H1 (cell line): ENCODE results near the gene ADTRP. TPM values are rescaled to one million over a fixed set of nuclear protein-coding genes. Genes with fewer than 3 reads are reported as not detected.

Source experiments
- CTCF ChIA-PET: fragments of 300-600 bp; sonication (Branson Sonifier 250); formaldehyde crosslinking; loops from one replicate; lab custom pipeline; 2021; ENCODE audit not compliant: partially characterized antibody; lab: Charles Lee
- POLR2A ChIA-PET: fragments of 300-600 bp; sonication (Branson Sonifier 250); formaldehyde crosslinking; loops from one replicate; lab custom pipeline; 2021; ENCODE audit warnings: inconsistent platforms; ENCODE audit not compliant: partially characterized antibody; lab: Charles Lee
- DNase-seq, 2 experiments: peaks; one replicate each; pipeline versions ENCODE4 v3.0.0 to v3.0.0-alpha.2; 2010 to 2022; ENCODE audit warnings: low spot score in 2 of 2, low read depth in 1 of 2, mixed read lengths in 1 of 2
- FAIRE-seq: peaks from 2 replicates; lab custom pipeline; 2011; peaks lifted over from hg19 to GRCh38; lab: Jason Lieb, UNC
- H2AFZ ChIP-seq: 2 replicates; pipeline ENCODE4 v1.8.1; 2012; ENCODE audit warnings: low read length, inconsistent platforms
- H2AK5ac ChIP-seq: 2 replicates; pipeline ENCODE4 v1.6.1; 2013; ENCODE audit warnings: low read depth, low read length
- H2BK120ac ChIP-seq: replicated peaks from 2 replicates; pipeline ENCODE3; 2013; ENCODE audit warnings: low read depth, low read length, inconsistent platforms
- H2BK12ac ChIP-seq: 2 replicates; pipeline ENCODE4 v1.6.1; 2013; ENCODE audit warnings: low read depth, low read length
- H2BK15ac ChIP-seq: 2 replicates; pipeline ENCODE4 v1.6.1; 2013; ENCODE audit warnings: low read length
- H2BK20ac ChIP-seq: 2 replicates; pipeline ENCODE4 v1.6.1; 2013; ENCODE audit warnings: low read length
- H2BK5ac ChIP-seq: 2 replicates; pipeline ENCODE4 v1.6.1; 2013; ENCODE audit warnings: low read depth, low read length
- H3K14ac ChIP-seq: 2 replicates; pipeline ENCODE4 v1.6.1; 2013; ENCODE audit warnings: inconsistent platforms; ENCODE audit not compliant: insufficient read length
- H3K18ac ChIP-seq: 2 replicates; pipeline ENCODE4 v1.6.1; 2013; ENCODE audit warnings: low read length; ENCODE audit errors: extremely low read depth
- H3K23ac ChIP-seq: 2 replicates; pipeline ENCODE4 v1.6.1; 2013; ENCODE audit warnings: inconsistent platforms; ENCODE audit not compliant: insufficient read length
- H3K23me2 ChIP-seq: 2 replicates; pipeline ENCODE4 v1.6.1; 2013; ENCODE audit warnings: low read depth, low read length
- H3K27ac ChIP-seq: 2 replicates; pipeline ENCODE4 v1.6.1; 2011; ENCODE audit warnings: low read depth, low read length, inconsistent platforms
- H3K27me3 ChIP-seq, 4 experiments: replicated peaks in 1 of 4; 1 replicate in 1 of 4; 2 replicates in 3 of 4; pipeline versions ENCODE4 v1.6.1 to v1.8.1; 2011 to 2013; ENCODE audit warnings: low read length in 3 of 4, mild to moderate bottlenecking in 3 of 4, inconsistent platforms in 2 of 4, mixed read lengths in 2 of 4, moderate library complexity in 1 of 4; ENCODE audit not compliant: control insufficient read depth in 3 of 4, insufficient read depth in 3 of 4; ENCODE audit errors: extremely low read depth in 1 of 4
- H3K36me3 ChIP-seq, 4 experiments: 2 replicates each; pipeline versions ENCODE4 v1.6.1 to v1.8.1; 2011 to 2013; ENCODE audit warnings: mild to moderate bottlenecking in 4 of 4, low read length in 3 of 4, moderate library complexity in 2 of 4, control low read depth in 1 of 4, inconsistent platforms in 1 of 4; ENCODE audit not compliant: insufficient read depth in 4 of 4, control insufficient read depth in 2 of 4
- H3K4ac ChIP-seq: replicated peaks from 2 replicates; pipeline ENCODE3; 2013; ENCODE audit warnings: low read length, low read depth, mixed read lengths, inconsistent platforms; ENCODE audit not compliant: insufficient read length
- H3K4me1 ChIP-seq, 4 experiments: replicated peaks in 1 of 4; 1 replicate in 1 of 4; 2 replicates in 3 of 4; pipeline versions ENCODE4 v1.6.1 to v1.8.1; 2011 to 2013; ENCODE audit warnings: low read length in 3 of 4, inconsistent platforms in 2 of 4, mixed read lengths in 1 of 4; ENCODE audit not compliant: insufficient read depth in 4 of 4, control insufficient read depth in 3 of 4
- H3K4me2 ChIP-seq, 2 experiments: 2 replicates each; pipeline versions ENCODE4 v1.6.1 to v1.8.1; 2011 to 2013; ENCODE audit warnings: low read depth in 2 of 2, low read length in 2 of 2, control low read depth in 1 of 2, inconsistent platforms in 1 of 2, mild to moderate bottlenecking in 1 of 2; ENCODE audit not compliant: insufficient read depth in 1 of 2
- H3K4me3 ChIP-seq, 4 experiments: fragments of 200-600, 300-600 bp in 1 of 4; sonication (generic), shearing (Covaris generic), sonication (Bioruptor Twin) in 1 of 4; 2 replicates each; pipeline versions ENCODE4 v1.5.1 to v1.8.1; 2011 to 2016; ENCODE audit warnings: low read length in 4 of 4, low read depth in 3 of 4, control low read depth in 2 of 4, inconsistent platforms in 2 of 4, mild to moderate bottlenecking in 2 of 4, mixed read lengths in 1 of 4, moderate library complexity in 1 of 4; ENCODE audit not compliant: insufficient read depth in 2 of 4; ENCODE audit errors: extremely low read depth in 1 of 4
- H3K56ac ChIP-seq: replicated peaks from 2 replicates; pipeline ENCODE3; 2013; ENCODE audit warnings: low read depth, mild to moderate bottlenecking, mixed read lengths, low read length, inconsistent platforms; ENCODE audit not compliant: insufficient read length
- H3K79me1 ChIP-seq: 2 replicates; pipeline ENCODE4 v1.6.1; 2013; ENCODE audit warnings: low read depth, low read length, control low read depth
- H3K79me2 ChIP-seq, 2 experiments: 2 replicates each; pipeline versions ENCODE4 v1.6.1 to v1.8.1; 2012 to 2013; ENCODE audit warnings: low read length in 2 of 2, mild to moderate bottlenecking in 2 of 2, inconsistent platforms in 1 of 2; ENCODE audit not compliant: insufficient read depth in 2 of 2, control insufficient read depth in 1 of 2
- H3K9ac ChIP-seq, 4 experiments: replicated peaks in 1 of 4; 1 replicate in 1 of 4; 2 replicates in 3 of 4; pipeline versions ENCODE4 v1.6.1 to v1.8.1; 2011 to 2013; ENCODE audit warnings: low read depth in 3 of 4, low read length in 3 of 4, control low read depth in 2 of 4, mild to moderate bottlenecking in 2 of 4, moderate library complexity in 2 of 4, inconsistent platforms in 1 of 4; ENCODE audit errors: extremely low read depth in 1 of 4
- H3K9me3 ChIP-seq, 2 experiments: 2 replicates each; pipeline versions ENCODE4 v1.6.1 to v1.8.1; 2012 to 2013; ENCODE audit warnings: mild to moderate bottlenecking in 2 of 2, moderate library complexity in 2 of 2, control low read depth in 1 of 2, inconsistent platforms in 1 of 2, low read depth in 1 of 2, low read length in 1 of 2, mixed read lengths in 1 of 2; ENCODE audit not compliant: insufficient read depth in 2 of 2
- H4K20me1 ChIP-seq, 2 experiments: replicated peaks in 1 of 2; 2 replicates each; pipeline versions ENCODE3 to v1.8.1; 2011 to 2013; ENCODE audit warnings: inconsistent platforms in 2 of 2, low read length in 2 of 2, mild to moderate bottlenecking in 1 of 2; ENCODE audit not compliant: insufficient read depth in 2 of 2, control insufficient read depth in 1 of 2
- H4K5ac ChIP-seq: 2 replicates; pipeline ENCODE4 v1.6.1; 2013; ENCODE audit warnings: low read length, low read depth, mixed read lengths, inconsistent platforms; ENCODE audit not compliant: insufficient read length
- H4K8ac ChIP-seq: 2 replicates; pipeline ENCODE4 v1.8.0; 2013; ENCODE audit warnings: mild to moderate bottlenecking, moderate library complexity, low read length, inconsistent platforms; ENCODE audit not compliant: insufficient read depth; ENCODE audit errors: extremely low read depth
- H4K91ac ChIP-seq: replicated peaks from 2 replicates; pipeline ENCODE3; 2013; ENCODE audit warnings: low read length, mixed read lengths, inconsistent platforms; ENCODE audit not compliant: insufficient read length
- CREB1 ChIP-seq: IDR thresholded peaks from 2 replicates; pipeline ENCODE4 v1.6.1; 2012; ENCODE audit warnings: inconsistent platforms
- WGBS, 2 experiments: shearing (Covaris generic) in 1 of 2; methylation state at CpG; one replicate each; pipeline versions ENCODE4 v1.1.6 to v1.1.7; 2013 to 2015; ENCODE audit warnings: low lambda C conversion rate in 2 of 2, mixed read lengths in 2 of 2, inconsistent platforms in 1 of 2, low coverage in 1 of 2, missing lambda C conversion rate in 1 of 2; ENCODE audit not compliant: insufficient replicate concordance in 2 of 2, insufficient coverage in 1 of 2, insufficient read length in 1 of 2; ENCODE audit errors: extremely low coverage in 1 of 2, missing lambda C conversion rate in 1 of 2; 5-methylcytosine and 5-hydroxymethylcytosine counted together
- polyA plus RNA-seq, 7 experiments: library from polyadenylated mRNA; depleted of rRNA in 3 of 7; stranded (reverse) in 5 of 7; unstranded in 2 of 7; fragments of >200 nt in 5 of 7; fragments of 200-250 nt in 2 of 7; gene quantifications; 1 replicate in 5 of 7; 2 replicates in 1 of 7; 4 replicates in 1 of 7; pipeline versions ENCODE4 v1.2.1 to v1.2.3, GENCODE V29; 2011 to 2013; ENCODE audit warnings: missing spikeins in 2 of 7, mixed read lengths in 2 of 7
- total RNA-seq: library from RNA; stranded (reverse); fragmentation: NEBNext Ultra II Directional; extraction: Animal tissue kit (Norgen Biotek cat#: 25700); gene quantifications from 2 replicates; pipeline ENCODE4 v1.2.1, GENCODE V29; 2021
- TF ChIP-seq, protein P1 (sequence below): IDR thresholded peaks from 2 replicates; pipeline ENCODE4 v1.6.1; 2012; ENCODE audit warnings: low read length, inconsistent platforms

Gene ADTRP
- total and polyA plus RNA-seq, 2 of the 8 experiments (the other 6 are each of a cell fraction or from before 2014, with no cell fraction given): 0.08 to 0.45 TPM

DNA sequence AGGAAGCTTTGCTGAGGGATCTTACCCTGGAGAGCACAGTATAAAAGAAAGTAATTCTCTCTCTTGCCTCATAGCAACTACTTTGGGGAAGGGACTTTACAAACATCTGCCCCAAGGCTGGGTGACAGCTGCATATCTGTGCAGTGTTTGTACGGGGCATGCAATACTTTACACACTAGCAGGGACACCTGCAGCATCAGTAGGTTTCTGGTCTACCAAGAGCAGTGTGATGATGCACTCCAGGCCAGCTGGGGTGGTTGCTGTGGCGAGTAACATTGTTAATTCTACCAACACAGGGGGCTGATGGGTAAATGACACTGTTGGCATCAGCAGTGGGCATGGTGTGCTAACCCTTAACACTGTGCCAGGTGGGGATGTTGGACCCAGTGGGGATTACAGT lies 48.0 kb downstream of the ADTRP start:
- no peak overlapping the region for H3K4ac ChIP-seq
- no peak for TF ChIP-seq CREB1
- TF ChIP-seq, protein P1, sequence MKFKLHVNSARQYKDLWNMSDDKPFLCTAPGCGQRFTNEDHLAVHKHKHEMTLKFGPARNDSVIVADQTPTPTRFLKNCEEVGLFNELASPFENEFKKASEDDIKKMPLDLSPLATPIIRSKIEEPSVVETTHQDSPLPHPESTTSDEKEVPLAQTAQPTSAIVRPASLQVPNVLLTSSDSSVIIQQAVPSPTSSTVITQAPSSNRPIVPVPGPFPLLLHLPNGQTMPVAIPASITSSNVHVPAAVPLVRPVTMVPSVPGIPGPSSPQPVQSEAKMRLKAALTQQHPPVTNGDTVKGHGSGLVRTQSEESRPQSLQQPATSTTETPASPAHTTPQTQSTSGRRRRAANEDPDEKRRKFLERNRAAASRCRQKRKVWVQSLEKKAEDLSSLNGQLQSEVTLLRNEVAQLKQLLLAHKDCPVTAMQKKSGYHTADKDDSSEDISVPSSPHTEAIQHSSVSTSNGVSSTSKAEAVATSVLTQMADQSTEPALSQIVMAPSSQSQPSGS: no peak
- no peak for FAIRE-seq

More for the DNA sequence above, 48.0 kb downstream of the ADTRP start:
- Histone ChIP-seq H3K23ac (no peak overlapping the region), H3K4me3 (no peak overlapping the region), H3K23me2 (no peaks in the 10 kb centered on the region), H3K36me3 (no peaks in the 10 kb centered on the region), H3K27me3 (no peaks in the 10 kb centered on the region; a peak in 1 of 7 replicates), H2BK15ac (no peak overlapping the region), H2BK20ac (no peak overlapping the region), H4K5ac (no peak overlapping the region), H3K4me2 (no peak overlapping the region), H4K20me1 (no peaks in the 10 kb centered on the region), H2BK12ac (no peak overlapping the region), H3K27ac (no peak overlapping the region), H3K79me2 (no peaks in the 10 kb centered on the region), H2AK5ac (no peak overlapping the region), H3K18ac (no peak overlapping the region), H3K14ac (no peak overlapping the region), H2AFZ (no peak overlapping the region), H2BK5ac (no peak overlapping the region), H3K9me3 (no peaks in the 10 kb centered on the region), H4K8ac (no peak overlapping the region), H3K9ac (no peak overlapping the region), H2BK120ac (no peak overlapping the region), H4K91ac (no peak overlapping the region), H3K4me1 (no peaks in the 10 kb centered on the region), H3K79me1 (no peaks in the 10 kb centered on the region), H3K56ac (no peak overlapping the region)
- 87% methylated on average over 2 of the region's 2 CpGs; no CpG with 5 or more reads in 1 of the 2 experiments for WGBS, 2 experiments
- ChIA-PET CTCF (interaction anchor here (0.7 kb wide), 1 partner anchor 8 kb away, joined by 3 read pairs; no protein-coding TSS in a partner anchor), POLR2A (no interaction called here)
- DNase-seq: no peak
